ENCODE results near the gene SUN2.

Gene SUN2

GRCh38 chr22:38716271-38716670 is 39.5 kb downstream of the SUN2 start:
- DNase-seq (ENCODE audit: low read depth), result no peak

GRCh38 chr22:38715852-38716251 is 39.9 kb downstream of the SUN2 start:
- DNase-seq (ENCODE audit: low read depth), result no peak

- no peak for DNase-seq (ENCODE audit: low read depth)
These were observed 40.5 kb downstream of the SUN2 start for GRCh38 chr22:38715176-38715764.

- no peak for DNase-seq (ENCODE audit: low read depth)
These were observed 41.9 kb downstream of the SUN2 start for GRCh38 chr22:38713921-38714320.

- DNase-seq (ENCODE audit: low read depth), result no peak
These were observed 43.2 kb downstream of the SUN2 start for GRCh38 chr22:38712486-38713207.

- DNase-seq (ENCODE audit: low read depth), result no peak
These were observed 44.9 kb downstream of the SUN2 start for GRCh38 chr22:38710866-38711265.

GRCh38 chr22:38710351-38710750 is 45.4 kb downstream of the SUN2 start:
- DNase-seq (ENCODE audit: low read depth), result no peak

- no peak for DNase-seq (ENCODE audit: low read depth)
These were observed 46.5 kb downstream of the SUN2 start for GRCh38 chr22:38709306-38709705.

GRCh38 chr22:38707984-38708383 is 47.8 kb downstream of the SUN2 start:
- DNase-seq (ENCODE audit: low read depth), result no peak

- no peak for DNase-seq (ENCODE audit: low read depth)
These were observed 48.5 kb downstream of the SUN2 start for GRCh38 chr22:38707346-38707745.

GRCh38 chr22:38706901-38707195 is 49.0 kb downstream of the SUN2 start:
- DNase-seq (ENCODE audit: low read depth), result no peak

- DNase-seq (ENCODE audit: low read depth), result peak; percentile 15
These were observed 49.5 kb downstream of the SUN2 start for GRCh38 chr22:38706101-38706900.

GRCh38 chr22:38705235-38706100 is 50.3 kb downstream of the SUN2 start, which contains the start of gene GTPBP1:
Gene GTPBP1 (plus strand): TSS chr22:38705944. CDS start chr22:38705956, 12 bp downstream.
- DNase-seq (ENCODE audit: low read depth), result peak; percentile 89

GRCh38 chr22:38704654-38705234 is 51.1 kb downstream of the SUN2 start:
- no peak for DNase-seq (ENCODE audit: low read depth)

GRCh38 chr22:38700789-38701628 is 54.8 kb downstream of the SUN2 start, which contains the start of gene JOSD1:
Gene JOSD1 (minus strand): TSS chr22:38700943. CDS start chr22:38699987, 956 bp downstream.
- peak; percentile 97 for DNase-seq (ENCODE audit: low read depth)

GRCh38 chr22:38700270-38700788 is 55.5 kb downstream of the SUN2 start:
- DNase-seq (ENCODE audit: low read depth), result no peak

GRCh38 chr22:38699784-38700183 is 56.0 kb downstream of the SUN2 start:
- DNase-seq (ENCODE audit: low read depth), result no peak

- no peak for DNase-seq (ENCODE audit: low read depth)
These were observed 56.7 kb downstream of the SUN2 start for GRCh38 chr22:38699143-38699542.

- DNase-seq (ENCODE audit: low read depth), result no peak
These were observed 57.2 kb downstream of the SUN2 start for GRCh38 chr22:38698407-38699094.

Measured in stimulated activated CD8-positive, alpha-beta memory T cell treated with anti-CD3 and anti-CD28 coated beads, Interleukin-4, amount 100 ng/mL, for 24 hours (primary cell).